AG04450 (cell line): ENCODE data around the gene SKIL. TPM values are rescaled to one million over a fixed set of nuclear protein-coding genes. Genes with fewer than 3 reads are reported as not detected.

Experiments
- CTCF ChIA-PET: fragments of 300-600, 350-600 bp; formaldehyde crosslinking; extraction: SDS; loops from one replicate; lab custom pipeline; 2022; ENCODE audit warnings: antibody characterized with exemption, inconsistent platforms; lab: Charles Lee
- POLR2A ChIA-PET: fragments of 350-600 bp; formaldehyde crosslinking; extraction: SDS; loops from one replicate; lab custom pipeline; 2021; ENCODE audit warnings: antibody characterized with exemption, inconsistent platforms; lab: Yijun Ruan, JAX
- DNase-seq: peaks from one replicate; pipeline ENCODE4 v3.0.0-alpha.2; 2011; ENCODE audit warnings: low read depth, low spot score
- H3K27ac ChIP-seq: one replicate; pipeline ENCODE4 v1.5.1; 2012; ENCODE audit warnings: low read depth, low read length, control low read depth
- H3K27me3 ChIP-seq: one replicate; pipeline ENCODE4 v1.6.0; 2012; ENCODE audit warnings: low read length; ENCODE audit not compliant: control insufficient read depth, insufficient read depth
- H3K4me3 ChIP-seq: 2 replicates; pipeline ENCODE4 v1.5.1; 2011; ENCODE audit warnings: mild to moderate bottlenecking, low read depth, low read length, control low read depth
- H3K9me3 ChIP-seq: 2 replicates; pipeline ENCODE4 v1.5.1; 2012; ENCODE audit warnings: low read length; ENCODE audit not compliant: control insufficient read depth, insufficient read depth
- polyA plus RNA-seq: library from polyadenylated mRNA; depleted of rRNA; stranded (reverse); fragments of >200 nt; gene quantifications from 2 replicates; pipeline ENCODE4 v1.2.3, GENCODE V29; 2011
- TF ChIP-seq, protein P1 (sequence below): IDR thresholded peaks from 2 replicates; pipeline ENCODE4 v1.5.1; 2011; ENCODE audit warnings: low read depth, low read length, control low read depth, inconsistent platforms

The SKIL gene
- polyA plus RNA-seq, 1 experiment, result 18.3 TPM

DNA sequence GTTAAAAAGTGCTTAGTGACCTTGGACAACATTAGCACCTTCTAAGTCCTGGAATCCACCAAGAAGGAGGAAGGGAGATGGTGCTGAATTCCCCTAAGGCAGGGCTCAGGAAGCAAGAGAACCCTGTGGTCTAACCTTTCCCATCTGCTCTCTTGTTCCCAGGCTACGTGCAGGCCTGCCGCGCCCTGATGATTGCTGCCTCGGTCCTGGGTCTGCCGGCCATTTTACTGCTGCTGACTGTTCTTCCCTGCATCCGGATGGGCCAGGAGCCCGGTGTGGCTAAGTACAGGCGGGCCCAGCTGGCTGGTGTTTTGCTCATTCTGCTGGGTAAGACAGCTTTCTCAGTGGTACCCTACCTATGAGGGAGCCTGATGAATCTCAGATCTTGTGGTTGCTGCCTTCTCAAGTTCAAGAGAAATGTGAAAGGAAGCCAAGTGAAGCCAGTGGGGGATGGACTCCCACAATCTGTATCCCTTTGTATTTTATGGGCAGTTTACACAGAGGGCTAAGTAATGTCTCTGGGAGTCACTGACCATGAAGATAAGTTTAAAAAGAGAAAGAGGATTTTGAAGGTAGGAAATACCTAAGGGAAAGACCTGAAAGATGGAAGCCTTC lies 65.6 kb downstream of the SKIL start:
- ChIA-PET CTCF (interaction anchor here (1.2 to 2.6 kb wide), 2 partner anchors 9 to 389 kb away, joined by 4 to 17 read pairs; no protein-coding TSS in a partner anchor), POLR2A (interaction anchor here (0.6 kb wide), 1 partner anchor 379 kb away, joined by 3 read pairs; no protein-coding TSS in a partner anchor)
- TF ChIP-seq, protein P1, sequence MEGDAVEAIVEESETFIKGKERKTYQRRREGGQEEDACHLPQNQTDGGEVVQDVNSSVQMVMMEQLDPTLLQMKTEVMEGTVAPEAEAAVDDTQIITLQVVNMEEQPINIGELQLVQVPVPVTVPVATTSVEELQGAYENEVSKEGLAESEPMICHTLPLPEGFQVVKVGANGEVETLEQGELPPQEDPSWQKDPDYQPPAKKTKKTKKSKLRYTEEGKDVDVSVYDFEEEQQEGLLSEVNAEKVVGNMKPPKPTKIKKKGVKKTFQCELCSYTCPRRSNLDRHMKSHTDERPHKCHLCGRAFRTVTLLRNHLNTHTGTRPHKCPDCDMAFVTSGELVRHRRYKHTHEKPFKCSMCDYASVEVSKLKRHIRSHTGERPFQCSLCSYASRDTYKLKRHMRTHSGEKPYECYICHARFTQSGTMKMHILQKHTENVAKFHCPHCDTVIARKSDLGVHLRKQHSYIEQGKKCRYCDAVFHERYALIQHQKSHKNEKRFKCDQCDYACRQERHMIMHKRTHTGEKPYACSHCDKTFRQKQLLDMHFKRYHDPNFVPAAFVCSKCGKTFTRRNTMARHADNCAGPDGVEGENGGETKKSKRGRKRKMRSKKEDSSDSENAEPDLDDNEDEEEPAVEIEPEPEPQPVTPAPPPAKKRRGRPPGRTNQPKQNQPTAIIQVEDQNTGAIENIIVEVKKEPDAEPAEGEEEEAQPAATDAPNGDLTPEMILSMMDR, result no peak
- no peak for DNase-seq
- peak overlapping the region; percentile 94 for H3K4me3 ChIP-seq
- H3K9me3 ChIP-seq, result peaks cover 9% of the 10 kb centered on the region; the same call in 1 of the 2 replicates
- no peak overlapping the region for H3K27ac ChIP-seq
- no peaks in the 10 kb centered on the region for H3K27me3 ChIP-seq

DNA sequence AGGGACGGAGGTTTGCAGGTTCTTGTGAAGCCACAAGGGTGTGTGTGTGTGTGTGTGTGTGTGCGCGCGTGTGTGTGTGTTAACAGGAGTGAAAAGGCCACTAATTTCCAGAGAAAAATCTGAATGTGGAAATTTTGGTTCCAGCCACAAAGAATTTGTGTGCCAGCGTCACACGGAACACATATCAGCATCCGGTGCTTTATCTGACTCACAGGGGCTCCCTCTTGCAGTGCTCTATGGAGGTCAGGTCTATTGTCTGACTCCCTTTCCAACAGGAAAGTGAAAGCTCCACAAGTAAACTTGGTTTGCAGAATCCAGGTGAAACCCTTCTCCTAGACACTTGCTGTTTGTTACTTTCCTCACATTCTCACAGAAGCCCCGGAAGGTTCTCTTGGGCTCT lies 67.4 kb downstream of the SKIL start:
- no peak for DNase-seq
- POLR2A ChIA-PET, result no interaction called here

DNA sequence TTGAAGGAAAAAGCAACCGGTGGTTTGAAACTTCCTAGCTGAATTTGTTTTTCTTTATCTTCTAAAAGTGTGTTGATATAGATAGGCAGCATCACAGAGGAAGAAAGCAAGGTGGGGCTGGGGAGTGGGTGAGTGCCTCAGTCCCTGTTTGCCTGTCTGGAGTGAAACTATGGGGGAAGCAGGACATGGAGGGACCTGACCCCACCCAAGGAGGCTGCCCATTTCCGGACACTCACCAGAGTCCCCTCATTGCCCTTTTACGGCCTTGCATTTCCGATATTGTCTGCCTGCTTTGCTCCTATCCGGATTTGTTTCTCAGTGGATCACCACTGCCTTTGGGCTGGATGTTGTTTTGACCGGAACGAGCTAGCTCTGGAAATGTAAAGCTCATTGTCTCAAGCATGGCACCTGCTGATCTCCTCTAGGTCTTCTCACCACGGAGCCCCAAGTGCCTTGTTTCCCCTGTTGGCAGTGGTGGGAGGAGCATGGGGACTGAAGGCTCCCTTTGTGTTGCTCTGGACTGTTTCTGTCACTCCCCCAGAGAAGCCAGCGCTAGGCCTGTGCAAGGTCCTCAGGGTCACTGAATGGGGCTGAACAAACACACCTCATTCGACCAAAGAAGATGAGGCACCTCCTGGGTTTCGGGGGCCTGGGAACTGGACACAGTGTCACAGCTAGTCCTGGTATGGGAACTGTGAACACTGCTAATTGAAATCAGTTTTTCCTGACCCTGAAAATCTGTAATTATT lies 68.2 kb downstream of the SKIL start:
- CTCF ChIA-PET, result interaction anchor here (0.9 to 1.6 kb wide), 2 partner anchors 12 to 386 kb away, joined by 3 to 5 read pairs; no protein-coding TSS in a partner anchor
- TF ChIP-seq, protein P1, result no peak
- Histone ChIP-seq H3K9me3 (peaks cover 3% of the 10 kb centered on the region; the same call in 1 of the 2 replicates), H3K27ac (no peak overlapping the region), H3K4me3 (no peak overlapping the region), H3K27me3 (no peaks in the 10 kb centered on the region)
- DNase-seq, result no peak
- POLR2A ChIA-PET, result no interaction called here

More for the DNA sequence above, 67.4 kb downstream of the SKIL start:
- H3K27me3 ChIP-seq, result no peaks in the 10 kb centered on the region
- CTCF ChIA-PET, result interaction anchor here (1.6 kb wide), 1 partner anchor 11 kb away, joined by 5 read pairs; no protein-coding TSS in a partner anchor
- H3K27ac ChIP-seq, result no peak overlapping the region
- TF ChIP-seq, protein P1, result no peak
- H3K9me3 ChIP-seq, result peaks cover 4% of the 10 kb centered on the region; the same call in 1 of the 2 replicates
- H3K4me3 ChIP-seq, result no peak overlapping the region

DNA sequence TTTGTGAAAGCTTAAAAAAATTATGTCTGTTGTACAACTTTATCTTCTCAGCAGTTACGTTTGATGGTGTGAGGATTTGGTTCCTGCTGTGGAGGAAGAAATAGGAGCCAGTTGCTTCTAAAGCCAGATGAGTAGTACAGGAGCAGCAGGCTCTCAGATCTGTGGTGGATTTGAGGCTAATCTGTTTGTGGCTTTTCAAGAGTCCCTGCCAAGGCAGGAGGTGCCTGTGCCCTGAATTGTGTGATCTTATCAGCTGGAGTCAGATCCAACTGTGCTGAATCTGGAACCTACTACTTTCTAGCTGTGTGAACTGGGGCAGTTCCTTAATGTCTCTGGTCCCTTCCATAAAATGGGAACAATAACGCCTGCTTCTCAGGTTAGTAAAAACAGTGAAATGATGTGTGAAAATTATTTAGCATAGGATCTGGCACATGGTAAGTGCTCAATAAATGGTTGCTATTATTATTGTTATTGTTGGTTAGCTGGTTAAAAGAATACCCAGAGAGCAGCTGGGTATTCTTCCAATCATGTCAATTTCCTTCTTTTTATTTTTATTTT lies 68.8 kb downstream of the SKIL start:
- CTCF ChIA-PET, result interaction anchor here (0.9 to 1.6 kb wide), 2 partner anchors 13 to 385 kb away, joined by 3 to 5 read pairs; no protein-coding TSS in a partner anchor
- H3K27me3 ChIP-seq, result no peaks in the 10 kb centered on the region
- POLR2A ChIA-PET, result no interaction called here
- H3K27ac ChIP-seq, result no peak overlapping the region
- H3K4me3 ChIP-seq, result no peak overlapping the region
- TF ChIP-seq, protein P1, result no peak
- no peak for DNase-seq
- H3K9me3 ChIP-seq, result peaks cover 3% of the 10 kb centered on the region; the same call in 1 of the 2 replicates
